Stimulated activated CD4-positive, alpha-beta T cell treated with anti-CD3 and anti-CD28 coated beads, Interleukin-15, amount 100 ng/mL, for 24 hours (primary cell): Measurements from ENCODE around the gene SH2D7.

Source experiments
- DNase-seq: peaks from one replicate; pipeline ENCODE4 v3.0.0-alpha.2; 2020

SH2D7 gene

DNA sequence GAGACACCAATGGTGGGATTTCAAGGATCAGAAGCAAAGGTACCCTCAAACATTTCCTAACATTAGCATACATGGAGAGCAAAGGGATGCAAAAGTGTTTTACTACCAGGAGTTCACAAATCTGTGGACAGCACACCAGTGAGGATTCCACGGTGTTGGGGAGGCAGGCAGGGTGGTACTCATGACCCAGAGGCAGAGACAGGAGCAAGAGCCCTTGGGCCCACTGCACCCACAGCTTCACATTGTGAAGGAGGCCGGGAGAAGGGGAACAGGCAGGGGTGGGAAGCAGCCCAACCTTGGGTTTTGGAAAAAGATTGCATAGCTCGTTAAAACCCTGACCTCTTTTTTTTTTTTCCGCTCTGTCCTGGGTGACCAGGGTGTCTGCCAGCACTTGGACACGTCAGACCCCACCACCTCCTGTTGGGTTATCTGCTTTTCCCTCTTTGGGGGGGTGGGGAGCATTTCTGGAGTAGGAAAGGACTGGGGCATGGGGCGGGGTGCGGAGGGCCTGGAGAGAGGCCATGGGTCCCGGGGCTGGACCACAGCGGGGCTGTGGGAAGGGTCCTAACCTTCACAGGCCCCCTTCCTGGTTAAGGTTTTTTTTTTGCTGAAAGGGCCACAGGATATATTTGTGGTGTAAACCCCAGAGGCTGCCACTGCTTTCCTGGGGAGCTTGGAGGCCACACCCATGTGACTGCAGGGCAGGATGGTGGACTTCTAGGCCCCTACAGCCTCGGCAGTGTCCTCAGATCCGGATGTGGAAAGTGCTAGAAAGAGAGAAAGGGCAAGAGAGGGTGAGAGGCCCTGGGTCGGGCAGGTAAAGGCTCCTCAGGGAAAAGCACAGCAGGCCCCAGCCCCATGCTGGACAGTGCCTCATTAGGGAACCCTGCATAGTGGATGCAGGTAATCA, 12.5 kb downstream of the SH2D7 start:
- no peak for DNase-seq

DNA sequence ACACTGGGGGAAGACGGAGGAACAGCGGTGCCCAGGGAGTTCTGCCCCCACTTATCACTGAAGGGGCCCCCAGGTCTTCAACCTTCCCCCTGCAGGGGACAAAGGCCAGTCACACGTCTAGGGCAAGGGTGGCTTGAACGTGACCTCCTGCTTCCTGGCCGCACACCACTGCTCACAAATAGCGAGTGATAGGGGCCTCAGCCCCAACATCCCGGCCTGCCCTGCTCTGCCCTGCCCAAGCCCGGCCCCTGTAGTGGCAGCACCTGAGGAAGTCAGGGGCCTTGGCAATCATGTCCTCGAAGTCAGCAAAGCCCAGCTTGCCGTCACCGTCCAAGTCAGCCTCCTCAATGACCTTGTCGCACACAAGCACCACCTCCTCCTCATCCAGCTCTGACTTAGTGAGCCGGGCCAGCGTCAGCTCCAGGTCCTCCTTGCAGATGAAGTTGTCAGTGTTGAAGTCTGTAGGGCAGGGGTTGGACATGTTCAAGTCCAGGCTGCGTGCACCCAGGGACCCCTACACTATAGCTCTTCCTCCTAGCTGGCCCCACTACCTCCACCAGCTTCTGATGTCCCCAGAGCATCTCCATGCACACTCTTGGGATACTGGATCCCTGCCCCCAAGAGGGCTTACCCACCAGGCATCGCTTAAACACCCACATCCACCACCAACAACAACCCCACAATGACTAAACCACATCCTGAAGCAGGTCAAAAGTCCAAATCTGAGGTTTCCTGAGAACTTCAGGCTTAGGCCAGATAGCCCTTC, 13.3 kb downstream of the SH2D7 start:
- no peak for DNase-seq

DNA sequence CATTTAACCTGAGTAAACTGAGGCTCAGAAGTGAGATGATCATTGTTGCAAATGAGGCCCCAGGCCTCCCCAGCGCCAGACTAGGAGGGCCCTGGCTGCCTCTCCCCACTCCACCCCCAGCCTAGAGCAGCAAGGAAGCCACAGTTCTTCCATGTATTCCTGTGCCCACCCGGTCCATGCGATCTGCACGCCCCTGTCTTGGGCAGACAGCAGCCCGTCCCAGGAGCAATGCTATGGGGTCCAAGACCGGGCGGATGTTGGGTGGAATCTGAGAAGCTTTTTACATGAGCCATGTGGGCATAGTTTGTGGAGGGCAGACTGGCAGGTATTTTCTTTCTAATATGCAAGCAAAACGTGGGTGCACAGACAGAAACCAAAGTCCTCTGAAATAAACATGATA, 15.1 kb downstream of the SH2D7 start:
- no peak for DNase-seq

- peak; percentile 89 for DNase-seq
Observed at GRCh38 chr15:78108300-78109084, 16.1 kb downstream of the SH2D7 start.

GRCh38 chr15:78109156-78109555, 16.8 kb downstream of the SH2D7 start:
- DNase-seq, result no peak

DNA sequence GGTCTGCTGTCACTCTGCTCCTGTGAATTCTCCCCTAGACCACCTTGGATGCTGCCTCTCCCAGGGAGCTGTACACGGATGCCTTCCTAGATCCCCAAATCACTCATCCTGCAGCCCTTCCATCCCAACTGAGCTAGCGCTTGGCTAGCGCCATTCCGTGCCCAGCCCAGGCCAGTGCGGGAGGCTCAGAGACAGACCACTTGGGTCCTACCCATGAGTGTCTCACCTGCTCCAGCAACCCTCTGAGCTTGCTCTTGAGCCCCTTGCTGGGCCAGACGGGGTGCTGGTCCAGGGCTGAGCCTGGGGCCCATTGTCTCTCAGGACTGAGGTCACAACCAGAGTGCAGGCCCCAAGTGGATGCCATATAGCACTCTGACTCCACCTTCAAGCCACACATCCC, 17.7 kb downstream of the SH2D7 start:
- no peak for DNase-seq

GRCh38 chr15:78110916-78111475, 18.6 kb downstream of the SH2D7 start:
- DNase-seq, result no peak

DNA sequence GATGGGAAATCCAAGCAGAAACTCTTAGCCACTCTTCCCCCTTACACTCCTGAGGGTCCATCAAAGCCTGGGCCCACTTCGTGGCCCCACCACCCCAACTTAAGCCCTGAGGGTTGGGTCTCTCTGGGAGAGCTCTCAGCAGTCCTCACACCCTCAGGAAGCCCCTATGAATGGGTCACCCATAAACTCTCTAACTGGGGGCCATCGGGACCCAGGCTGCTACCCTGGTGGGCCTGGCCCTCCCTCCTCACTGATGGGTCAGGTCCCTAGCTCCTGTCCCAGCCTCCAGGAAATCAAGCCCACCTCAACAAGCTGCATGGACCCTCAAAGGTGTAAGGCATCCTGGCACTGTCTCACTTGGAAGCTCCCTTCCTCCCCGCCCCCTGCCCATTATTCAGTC, 19.4 kb downstream of the SH2D7 start:
- no peak for DNase-seq

DNA sequence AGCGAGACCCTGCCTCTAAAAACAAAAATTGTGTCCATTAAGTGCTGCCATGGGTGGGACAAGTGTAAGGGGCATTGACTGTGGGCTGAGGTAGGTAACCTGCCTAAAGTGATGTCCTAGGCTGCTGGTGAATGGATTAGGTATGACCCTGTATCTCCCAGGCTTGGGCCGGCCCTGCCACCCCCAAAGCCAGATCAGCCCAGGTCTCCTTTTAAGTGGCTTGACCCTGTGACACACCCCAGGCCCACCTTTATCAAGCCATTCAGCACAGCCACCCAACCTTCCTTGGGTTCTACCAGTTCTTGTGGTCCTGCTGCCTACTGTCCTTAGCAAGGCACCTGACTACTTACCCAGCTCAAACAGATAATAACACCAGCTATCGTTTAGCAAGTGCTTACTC, 20.2 kb downstream of the SH2D7 start:
- DNase-seq, result no peak

- no peak for DNase-seq
Observed at GRCh38 chr15:78120523-78120922, 28.2 kb downstream of the SH2D7 start.

DNA sequence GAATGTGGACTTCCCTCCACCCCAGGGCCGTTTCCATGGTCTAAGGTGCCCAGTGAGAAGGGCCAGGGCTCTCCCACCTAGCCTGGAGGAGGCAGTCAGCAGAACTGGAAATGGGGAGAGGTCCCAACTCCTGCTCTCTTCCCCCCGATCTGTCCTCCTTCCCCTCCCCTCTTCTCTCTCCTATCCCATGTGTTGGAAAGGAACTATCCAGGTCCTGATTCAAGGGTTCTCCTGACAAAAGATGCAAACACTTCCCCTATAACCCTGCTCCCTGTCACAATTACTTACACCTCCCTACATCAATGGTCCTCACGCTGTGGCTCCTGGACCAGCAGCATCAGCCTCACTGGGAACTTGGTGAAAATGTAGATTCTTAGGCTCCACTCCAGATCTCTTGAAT, 32.9 kb downstream of the SH2D7 start:
- no peak for DNase-seq

- no peak for DNase-seq
Observed at GRCh38 chr15:78127882-78128281, 35.5 kb downstream of the SH2D7 start.

DNA sequence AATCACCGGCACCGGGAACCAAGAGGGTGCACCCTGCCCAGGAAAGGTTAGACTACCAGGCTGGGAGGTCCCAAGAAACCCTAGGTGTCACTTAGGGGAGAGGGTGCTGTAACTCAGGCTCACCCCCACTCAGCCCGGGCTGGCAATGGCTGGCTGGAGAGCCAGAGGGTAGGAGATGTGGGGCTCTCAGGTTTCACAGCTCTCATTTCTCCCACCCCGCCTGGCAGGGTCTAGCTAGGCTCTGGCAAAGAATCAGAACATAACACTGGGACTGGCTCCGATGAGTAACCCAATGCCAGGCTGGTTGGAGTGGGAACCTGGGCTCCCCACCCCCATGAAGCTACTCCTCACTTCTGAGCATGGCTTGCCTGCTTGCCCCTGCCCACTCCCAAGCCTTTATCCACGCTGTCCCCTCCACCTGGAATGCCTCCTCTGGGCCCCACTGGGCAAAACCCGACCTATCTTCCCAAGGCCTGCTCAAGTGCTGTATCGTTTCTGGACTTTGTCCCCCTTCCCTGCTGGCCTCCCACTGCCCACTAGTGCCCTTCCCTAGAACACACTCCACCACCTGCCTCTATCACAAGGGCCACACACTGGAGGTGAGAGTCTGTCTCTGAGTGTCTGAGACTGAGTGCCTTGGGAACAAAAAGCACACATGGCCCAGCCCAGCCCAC, 36.9 kb downstream of the SH2D7 start:
- no peak for DNase-seq

DNA sequence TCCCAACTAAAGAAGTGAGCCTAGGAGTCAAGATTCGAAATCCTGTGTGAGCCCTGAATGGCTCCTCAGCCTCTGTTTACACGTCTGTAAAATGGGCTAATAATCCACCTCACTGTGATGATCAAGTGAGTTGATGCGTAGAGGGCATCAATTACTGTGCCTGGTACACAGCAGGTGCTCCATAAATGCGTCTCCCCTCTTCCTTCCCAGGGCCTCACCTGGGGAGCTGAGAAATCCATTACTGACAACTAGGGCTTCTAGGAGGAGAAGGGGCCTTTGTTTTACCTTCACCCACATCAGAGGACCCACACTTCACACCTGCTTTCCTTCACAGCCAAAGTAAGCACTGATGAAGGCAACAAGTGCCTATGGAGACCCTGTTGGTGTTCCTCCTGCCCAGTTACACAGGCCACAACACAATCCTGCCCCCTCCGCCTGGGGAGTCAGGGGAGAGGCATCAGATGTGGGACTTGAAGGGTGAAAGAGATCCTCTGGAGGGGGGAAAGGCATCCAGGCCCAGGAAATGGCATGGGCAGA, 37.5 kb downstream of the SH2D7 start:
- no peak for DNase-seq

DNA sequence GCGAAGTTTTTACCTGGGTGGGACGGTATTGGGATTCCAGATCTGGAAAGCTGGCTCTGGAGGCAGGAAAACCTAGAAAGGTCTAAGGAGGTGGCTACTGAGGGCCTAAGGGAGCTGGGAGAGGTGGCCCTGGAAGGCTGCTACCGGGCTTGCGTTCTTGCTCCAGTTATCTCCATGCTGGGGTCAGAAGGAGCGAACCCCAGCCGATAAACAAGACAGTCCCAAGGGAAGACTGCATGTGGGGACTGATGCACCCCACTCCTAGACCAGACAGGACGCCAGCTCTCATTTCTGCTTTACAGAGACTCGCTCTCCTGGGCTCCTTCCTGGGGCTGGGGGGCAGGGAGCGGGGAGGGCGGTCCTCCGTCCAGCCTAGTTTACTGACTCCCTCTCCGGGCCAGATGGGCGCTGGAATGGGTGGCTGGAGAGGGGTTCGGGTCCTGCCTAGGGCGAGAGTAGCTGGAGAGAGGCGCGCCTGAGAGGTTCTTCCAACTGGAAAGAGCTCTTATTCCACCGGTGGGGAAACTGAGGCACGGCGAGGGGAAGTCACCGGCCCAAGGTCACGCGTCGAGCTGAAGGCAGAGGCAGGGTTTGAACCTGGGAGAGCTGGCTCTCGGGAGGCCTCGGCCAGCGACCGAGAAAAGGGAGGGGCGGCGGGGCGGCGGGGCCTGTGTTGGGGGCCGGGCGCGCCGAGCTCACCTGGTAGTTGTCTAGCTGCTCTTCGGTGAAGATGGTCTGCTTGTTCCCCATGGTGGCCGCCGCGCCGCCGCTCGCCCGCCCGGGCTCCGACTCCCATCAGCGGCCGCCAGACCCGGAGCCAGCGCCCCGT, 38.3 kb downstream of the SH2D7 start:
- peak; percentile 60 for DNase-seq

DNA sequence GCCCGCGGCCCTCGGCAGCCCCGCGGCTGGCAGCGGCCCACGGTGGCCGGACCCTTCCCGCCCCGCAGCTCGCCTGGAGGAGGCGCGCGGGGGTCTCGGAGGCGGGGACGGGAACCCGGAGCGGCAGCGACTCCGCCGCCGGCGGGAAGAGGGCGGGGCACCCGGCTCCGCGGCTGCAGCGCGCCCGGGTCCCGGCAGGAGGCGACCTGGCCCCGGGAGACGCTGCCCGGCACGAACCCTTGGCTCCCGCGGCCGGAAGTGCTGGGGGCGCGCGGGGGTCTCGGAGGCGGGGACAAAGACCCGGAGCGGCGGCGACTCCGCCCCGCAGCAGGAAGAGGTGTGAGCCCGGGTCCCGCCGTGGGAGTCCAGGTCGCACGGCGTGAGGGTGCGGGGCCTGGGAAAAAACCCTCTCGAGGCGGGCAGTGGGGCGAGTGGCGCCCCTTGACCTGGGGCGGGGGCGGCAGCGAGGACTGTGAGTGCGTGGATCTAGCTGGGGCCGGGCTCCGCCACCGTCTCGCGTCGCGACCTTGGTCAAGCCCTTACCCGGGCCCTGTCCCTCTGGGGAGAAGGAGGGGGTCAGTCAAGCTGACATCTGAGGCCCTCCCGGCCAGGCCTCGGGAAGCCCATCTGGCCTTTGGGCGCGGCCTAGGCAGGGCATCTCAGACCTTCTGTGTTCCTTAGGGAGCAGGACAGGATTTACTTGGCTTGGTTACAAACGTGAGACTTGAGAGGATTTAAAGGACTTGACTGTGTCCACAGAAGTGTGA, 39.1 kb downstream of the SH2D7 start, which contains the start of gene CIB2:
TSS of gene CIB2 (minus strand) at position 151 of the 767 bp plus-strand sequence. CDS start 230 bp downstream, outside the sequence.
- peak; percentile 84 for DNase-seq

DNA sequence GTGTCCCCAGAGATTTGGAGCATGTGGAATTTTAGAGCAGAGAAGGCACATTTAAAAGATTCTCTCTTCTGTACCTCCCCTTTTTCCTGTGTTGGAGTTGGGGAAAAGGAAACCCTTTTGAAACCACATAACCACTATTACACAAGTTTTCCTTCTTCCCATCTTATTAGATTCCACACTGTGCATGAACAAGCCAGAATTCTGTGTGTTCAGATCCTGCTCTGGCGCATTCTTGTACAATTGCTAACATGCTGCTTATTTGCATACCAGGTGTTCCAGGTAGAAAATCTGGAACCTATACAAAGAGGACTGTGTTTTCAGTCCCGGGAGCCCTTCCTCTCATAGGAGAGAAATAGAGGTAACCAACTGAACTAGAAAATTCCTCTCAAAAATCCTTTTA, 41.4 kb downstream of the SH2D7 start:
- DNase-seq, result no peak

GRCh38 chr15:78139578-78139977, 47.2 kb downstream of the SH2D7 start:
- DNase-seq, result no peak

DNA sequence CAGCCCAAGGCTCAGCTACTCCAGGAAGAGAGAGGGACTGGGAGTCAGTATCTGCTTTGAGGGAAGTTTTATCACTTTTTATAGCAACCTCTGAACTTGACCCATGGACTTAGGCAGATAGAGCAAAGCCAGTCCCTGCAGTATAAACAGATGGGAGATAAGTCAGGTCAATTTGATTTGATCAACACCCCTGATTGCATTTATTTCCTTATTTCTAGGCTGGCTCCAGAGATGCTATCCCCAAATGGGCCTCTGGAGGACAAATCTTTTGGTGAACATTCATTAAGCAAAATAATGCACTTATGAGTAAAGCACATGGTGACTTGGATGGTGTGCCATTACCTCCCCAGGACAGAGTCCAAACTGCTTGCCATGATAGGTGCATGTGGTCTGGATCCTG, 47.9 kb downstream of the SH2D7 start:
- no peak for DNase-seq

DNA sequence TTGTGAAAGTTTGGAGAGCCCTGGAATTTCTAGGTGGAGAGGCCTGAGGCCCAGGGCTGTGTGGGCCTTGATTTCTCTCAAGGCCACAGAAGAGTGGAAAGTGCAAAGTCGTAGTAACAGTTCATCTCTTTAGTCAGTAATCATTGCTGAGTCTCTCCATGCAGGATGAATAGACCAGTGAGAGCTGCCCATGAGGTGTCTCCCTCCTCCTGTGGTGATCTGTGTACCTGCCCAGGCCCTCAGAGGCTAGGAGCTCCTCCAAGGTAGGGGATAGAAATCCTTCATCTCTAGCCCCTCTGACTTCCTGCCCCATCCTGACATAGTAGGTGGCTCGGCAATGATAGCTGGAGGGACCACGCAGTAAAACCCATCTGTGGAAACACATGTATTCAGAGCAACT, 50.0 kb downstream of the SH2D7 start:
- DNase-seq, result no peak
